Stimulated activated CD8-positive, alpha-beta memory T cell treated with anti-CD3 and anti-CD28 coated beads, Interleukin-7, amount 100 ng/mL, for 48 hours (primary cell): ENCODE measurements around the gene MAD2L2.

Source experiments
- DNase-seq, 2 donors: peaks; one replicate each; pipeline ENCODE4 v3.0.0-alpha.2; 2020; ENCODE audit warnings: low read depth in 1 of 2; ENCODE audit errors: extremely low read depth in 1 of 2

Gene MAD2L2

GRCh38 chr1:11638121-11638520, 42.8 kb downstream of the MAD2L2 start:
- DNase-seq: no peak

- DNase-seq: no peak
These were observed 46.4 kb downstream of the MAD2L2 start for GRCh38 chr1:11634365-11635192.

- DNase-seq: no peak
These were observed 51.5 kb downstream of the MAD2L2 start for GRCh38 chr1:11629184-11630016.

- DNase-seq: no peak
These were observed 52.2 kb downstream of the MAD2L2 start for GRCh38 chr1:11628767-11629166.

- no peak for DNase-seq
These were observed 54.4 kb downstream of the MAD2L2 start for GRCh38 chr1:11626551-11626950.
